Skeletal muscle tissue (tissue), 2 donors: Measurements from ENCODE around the gene ROPN1L. TPM values are rescaled to one million over a fixed set of nuclear protein-coding genes. Genes with fewer than 3 reads are reported as not detected.

Experiments used
- small RNA-seq: library from RNA; depleted of rRNA; stranded (forward); fragments of <200 nt; gene quantifications from one replicate; pipeline ENCODE3, GENCODE V24; 2014
- total RNA-seq: library from RNA; depleted of rRNA; stranded (reverse); fragments of >200 nt; gene quantifications from one replicate; pipeline ENCODE4 v1.2.3, GENCODE V29; 2014

The ROPN1L gene
- total RNA-seq, 1 donor from 2014 or later, result not detected

Small RNA genes lying within 50 kb of the gene (small RNA-seq; reads per million reads assigned to genes)
- gene MIR6131, result not detected

Other genes starting within 250 kb of the ROPN1L start
- 21.9 TPM for gene ATPSCKMT, start 192.0 kb upstream of the ROPN1L start, total RNA-seq
- 212 TPM for gene CCT5, start 191.6 kb upstream of the ROPN1L start, total RNA-seq
- 34.4 TPM for gene CMBL, start 134.0 kb upstream of the ROPN1L start, total RNA-seq
- gene MARCHF6, start 88.2 kb upstream of the ROPN1L start, total RNA-seq, result 110 TPM
- 2.6 TPM for gene ANKRD33B, start 122.2 kb downstream of the ROPN1L start, total RNA-seq